Caco-2 (cell line): ENCODE results near the gene TUBB8. TPM values are rescaled to one million over a fixed set of nuclear protein-coding genes. Genes with fewer than 3 reads are reported as not detected.

ENCODE experiments used
- BruUV-seq: library from RNA; stranded (reverse); fragments of 400-500 nt; replicated peaks from 2 replicates; lab custom pipeline; 2021; lab: Mats Ljungman, UMichigan
- CTCF ChIA-PET: fragments of 300-600 bp; sonication (Branson Sonifier 250); formaldehyde crosslinking; loops from one replicate; lab custom pipeline; 2022; ENCODE audit warnings: antibody characterized with exemption; lab: Charles Lee
- POLR2A ChIA-PET: fragments of 300-600 bp; sonication (Branson Sonifier 250); formaldehyde crosslinking; loops from one replicate; lab custom pipeline; 2022; ENCODE audit warnings: antibody characterized with exemption; lab: Charles Lee
- DNase-seq, 2 experiments: peaks; one replicate each; pipeline versions ENCODE4 v3.0.0 to v3.0.0-alpha.2; 2020 to 2022
- H3K27me3 ChIP-seq: replicated peaks from 2 replicates; pipeline ENCODE4 v1.6.0; 2011; ENCODE audit warnings: low read length; ENCODE audit not compliant: control insufficient read depth, insufficient read depth
- H3K36me3 ChIP-seq: 2 replicates; pipeline ENCODE4 v1.5.1; 2011; ENCODE audit warnings: low read length; ENCODE audit not compliant: control insufficient read depth, insufficient read depth
- H3K4me1 ChIP-seq: fragments of 250-450 bp; sonication (Bioruptor Pico); 2 replicates; pipeline ENCODE4 v1.5.1; 2020; ENCODE audit warnings: mild to moderate bottlenecking
- H3K4me3 ChIP-seq: 2 replicates; pipeline ENCODE4 v1.5.1; 2011; ENCODE audit warnings: low read depth, mild to moderate bottlenecking, control low read depth, low read length
- H3K9me3 ChIP-seq: fragments of 250-450 bp; sonication (Bioruptor Pico); 2 replicates; pipeline ENCODE4 v1.5.1; 2020; ENCODE audit warnings: mild to moderate bottlenecking, moderate library complexity
- H3K27ac Mint-ChIP-seq: one replicate; pipeline ENCODE4 v1.8.0; 2022; ENCODE audit warnings: mixed read lengths; ENCODE audit not compliant: unreplicated experiment
- H3K27me3 Mint-ChIP-seq: one replicate; pipeline ENCODE4 v1.8.0; 2022; ENCODE audit warnings: mixed read lengths; ENCODE audit not compliant: insufficient read depth, unreplicated experiment
- H3K36me3 Mint-ChIP-seq: one replicate; pipeline ENCODE4 v1.8.0; 2022; ENCODE audit warnings: mild to moderate bottlenecking, mixed read lengths; ENCODE audit not compliant: insufficient read depth, unreplicated experiment
- H3K4me1 Mint-ChIP-seq: one replicate; pipeline ENCODE4 v1.8.0; 2022; ENCODE audit warnings: low read depth, mixed read lengths; ENCODE audit not compliant: unreplicated experiment
- H3K4me3 Mint-ChIP-seq: one replicate; pipeline ENCODE4 v1.8.0; 2022; ENCODE audit warnings: mild to moderate bottlenecking, moderate library complexity, mixed read lengths; ENCODE audit not compliant: unreplicated experiment
- H3K9me3 Mint-ChIP-seq: one replicate; pipeline ENCODE4 v1.8.0; 2022; ENCODE audit warnings: mixed read lengths; ENCODE audit not compliant: unreplicated experiment
- intact Hi-C: fragments of 100-400 bp; cut with micrococcal nuclease; formaldehyde crosslinking; loops from one replicate; pipeline ENCODE4 v1.10.0; 2022; ENCODE audit not compliant: unreplicated experiment
- total RNA-seq: library from RNA; stranded (reverse); gene quantifications from 2 replicates; pipeline ENCODE4 v1.2.3, GENCODE V29; 2022
- TF ChIP-seq, protein P1 (sequence below), 2 experiments: fragments of 200-600 bp in 1 of 2; IDR thresholded peaks; 1 replicate in 1 of 2; 2 replicates in 1 of 2; pipeline versions ENCODE4 v1.5.1 to v1.8.0; 2011 to 2022; ENCODE audit warnings: antibody characterized with exemption in 1 of 2, control low read depth in 1 of 2, inconsistent platforms in 1 of 2, low read depth in 1 of 2, low read length in 1 of 2, mild to moderate bottlenecking in 1 of 2, moderate library complexity in 1 of 2; ENCODE audit not compliant: insufficient read depth in 1 of 2, severe bottlenecking in 1 of 2, unreplicated experiment in 1 of 2

TUBB8 gene
- total RNA-seq, 1 experiment from 2014 or later: not detected

DNA sequence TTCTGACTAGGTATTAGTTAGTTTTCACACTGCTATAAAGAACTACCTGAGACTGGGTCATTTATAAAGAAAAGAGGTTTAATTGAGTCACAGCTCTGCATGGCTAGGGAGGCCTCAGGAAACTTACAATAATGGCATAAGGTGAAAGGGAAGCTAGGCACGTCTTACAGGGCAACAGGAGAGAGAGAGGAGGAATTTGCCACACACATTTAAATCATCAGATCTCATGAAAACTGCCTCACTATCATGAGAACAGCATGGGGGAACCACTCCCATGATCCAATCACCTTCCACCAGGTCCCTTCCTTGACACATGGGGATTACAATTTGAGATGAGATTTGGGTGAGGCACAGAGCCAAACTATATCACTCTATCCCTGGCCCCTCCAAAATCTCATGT is 45.5 kb upstream of the TUBB8 start:
- Histone ChIP-seq H3K27me3 (no peaks in the 10 kb centered on the region), H3K4me3 (no peak overlapping the region), H3K36me3 (no peaks in the 10 kb centered on the region), H3K4me1 (peaks cover 10% of the 10 kb centered on the region), H3K9me3 (peaks cover 39% of the 10 kb centered on the region)
- Mint-ChIP-seq H3K4me3 (no peak overlapping the region), H3K4me1 (peaks cover 6% of the 10 kb centered on the region), H3K9me3 (peaks cover 59% of the 10 kb centered on the region), H3K27me3 (no peaks in the 10 kb centered on the region), H3K27ac (no peak overlapping the region), H3K36me3 (peaks cover 5% of the 10 kb centered on the region)
- ChIA-PET POLR2A (no interaction called here), CTCF (no interaction called here)
- BruUV-seq: no TSS peak
- TF ChIP-seq, protein P1, sequence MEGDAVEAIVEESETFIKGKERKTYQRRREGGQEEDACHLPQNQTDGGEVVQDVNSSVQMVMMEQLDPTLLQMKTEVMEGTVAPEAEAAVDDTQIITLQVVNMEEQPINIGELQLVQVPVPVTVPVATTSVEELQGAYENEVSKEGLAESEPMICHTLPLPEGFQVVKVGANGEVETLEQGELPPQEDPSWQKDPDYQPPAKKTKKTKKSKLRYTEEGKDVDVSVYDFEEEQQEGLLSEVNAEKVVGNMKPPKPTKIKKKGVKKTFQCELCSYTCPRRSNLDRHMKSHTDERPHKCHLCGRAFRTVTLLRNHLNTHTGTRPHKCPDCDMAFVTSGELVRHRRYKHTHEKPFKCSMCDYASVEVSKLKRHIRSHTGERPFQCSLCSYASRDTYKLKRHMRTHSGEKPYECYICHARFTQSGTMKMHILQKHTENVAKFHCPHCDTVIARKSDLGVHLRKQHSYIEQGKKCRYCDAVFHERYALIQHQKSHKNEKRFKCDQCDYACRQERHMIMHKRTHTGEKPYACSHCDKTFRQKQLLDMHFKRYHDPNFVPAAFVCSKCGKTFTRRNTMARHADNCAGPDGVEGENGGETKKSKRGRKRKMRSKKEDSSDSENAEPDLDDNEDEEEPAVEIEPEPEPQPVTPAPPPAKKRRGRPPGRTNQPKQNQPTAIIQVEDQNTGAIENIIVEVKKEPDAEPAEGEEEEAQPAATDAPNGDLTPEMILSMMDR (IDR thresholded peaks at IDR 0.05; ENCODE audit: insufficient read depth in 1 of 2, low read depth in 1 of 2, low read length in 1 of 2, severe bottlenecking in 1 of 2, unreplicated experiment in 1 of 2): no peak
- intact Hi-C loops: no loop called here
- DNase-seq: no peak

DNA sequence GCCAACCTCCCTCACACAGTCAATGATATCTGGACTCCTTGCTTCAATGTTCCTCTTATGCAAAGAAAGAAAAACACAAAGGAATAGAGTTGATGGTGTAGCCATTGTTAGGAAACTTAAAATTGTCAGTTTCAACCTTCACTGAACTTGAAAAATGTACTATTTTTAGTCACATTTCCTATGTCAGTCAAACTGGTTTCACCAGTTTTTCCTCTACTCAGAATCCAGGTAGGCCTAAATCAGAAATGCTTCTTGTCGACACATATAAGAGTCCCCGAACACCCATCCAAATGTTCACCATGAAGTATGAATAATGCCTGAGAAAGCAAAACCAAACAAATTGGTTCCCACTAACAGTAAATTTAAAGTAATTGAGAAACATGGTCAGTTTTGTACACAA is 43.8 kb upstream of the TUBB8 start:
- no peak overlapping the region for H3K4me3 Mint-ChIP-seq
- intact Hi-C loops: no loop called here
- H3K4me3 ChIP-seq: no peak overlapping the region

DNA sequence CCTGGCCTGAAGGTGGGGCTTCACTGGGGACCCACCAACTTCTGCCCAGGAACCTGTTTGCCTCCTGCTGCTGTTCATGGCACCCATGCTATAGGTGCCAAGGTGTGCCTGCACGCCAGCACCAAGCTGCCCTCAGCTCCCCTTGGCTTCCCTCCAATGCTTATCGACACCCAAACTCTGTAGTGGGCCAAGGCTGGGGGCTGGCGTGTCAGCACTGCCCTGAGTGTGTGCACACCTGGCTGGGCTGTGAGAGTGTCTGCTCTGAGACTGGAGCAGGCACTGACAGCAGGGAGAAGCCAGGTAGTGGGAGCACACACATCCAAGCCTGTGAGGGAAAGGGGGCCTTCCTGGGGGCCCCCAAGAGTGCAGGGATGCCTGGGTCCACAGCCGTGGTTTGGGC is 43.1 kb upstream of the TUBB8 start:
- intact Hi-C loops: no loop called here
- ChIA-PET POLR2A (no interaction called here), CTCF (no interaction called here)
- Mint-ChIP-seq H3K9me3 (peaks cover 34% of the 10 kb centered on the region), H3K4me3 (no peak overlapping the region), H3K36me3 (peaks cover 5% of the 10 kb centered on the region), H3K4me1 (peaks cover 12% of the 10 kb centered on the region), H3K27me3 (no peaks in the 10 kb centered on the region), H3K27ac (no peak overlapping the region)
- no peak for DNase-seq
- H3K9me3 ChIP-seq: peaks cover 38% of the 10 kb centered on the region
- BruUV-seq: no TSS peak
- no peaks in the 10 kb centered on the region for H3K36me3 ChIP-seq
- H3K27me3 ChIP-seq: no peaks in the 10 kb centered on the region
- no peak overlapping the region for H3K4me3 ChIP-seq
- H3K4me1 ChIP-seq: peaks cover 10% of the 10 kb centered on the region
- TF ChIP-seq, protein P1 (IDR thresholded peaks at IDR 0.05; ENCODE audit: insufficient read depth in 1 of 2, low read depth in 1 of 2, low read length in 1 of 2, severe bottlenecking in 1 of 2, unreplicated experiment in 1 of 2): no peak

More for the DNA sequence above, 43.8 kb upstream of the TUBB8 start:
- H3K4me1 Mint-ChIP-seq: peaks cover 12% of the 10 kb centered on the region
- Histone ChIP-seq H3K36me3 (no peaks in the 10 kb centered on the region), H3K9me3 (peaks cover 39% of the 10 kb centered on the region), H3K4me1 (peaks cover 10% of the 10 kb centered on the region), H3K27me3 (no peaks in the 10 kb centered on the region)
- ChIA-PET POLR2A (no interaction called here), CTCF (no interaction called here)
- TF ChIP-seq, protein P1 (IDR thresholded peaks at IDR 0.05; ENCODE audit: insufficient read depth in 1 of 2, low read depth in 1 of 2, low read length in 1 of 2, severe bottlenecking in 1 of 2, unreplicated experiment in 1 of 2): no peak
- H3K27ac Mint-ChIP-seq: no peak overlapping the region
- H3K36me3 Mint-ChIP-seq: peaks cover 5% of the 10 kb centered on the region
- H3K27me3 Mint-ChIP-seq: no peaks in the 10 kb centered on the region
- no peak for DNase-seq
- peaks cover 41% of the 10 kb centered on the region for H3K9me3 Mint-ChIP-seq
- no TSS peak for BruUV-seq
